ENCODE results near the gene REEP3. TPM values are rescaled to one million over a fixed set of nuclear protein-coding genes. Genes with fewer than 3 reads are reported as not detected.

REEP3 gene
- total RNA-seq, 2 experiments from 2014 or later, result 13.6 to 15.1 TPM

- ChIA-PET POLR2A (interaction anchor here (1.1 kb wide), 1 partner anchor 258 kb away, joined by 3 read pairs; no protein-coding TSS in a partner anchor), CTCF (no interaction called here)
- Mint-ChIP-seq H3K27me3 (no peaks in the 10 kb centered on the region), H3K4me1 (ENCODE audit: low read depth) (peaks cover 36% of the 10 kb centered on the region), H3K27ac (no peak overlapping the region), H3K4me3 (no peak overlapping the region), H3K36me3 (ENCODE audit: low read depth) (peaks cover 20% of the 10 kb centered on the region), H3K9me3 (no peaks in the 10 kb centered on the region)
- no peak for DNase-seq
- no peak for TF ChIP-seq CTCF (IDR thresholded peaks at IDR 0.05)
- intact Hi-C loops (cut with micrococcal nuclease), result loop anchor here (10.0 kb wide), 1 partner anchor 97 kb away; no protein-coding TSS in a partner anchor
- ATAC-seq, result no peak
Observed at GRCh38 chr10:63527401-63527800, 6.2 kb downstream of the REEP3 start.

GRCh38 chr10:63528084-63528744 lies 7.0 kb downstream of the REEP3 start:
- ATAC-seq (no peak), DNase-seq (no peak)
- CTCF ChIA-PET, result no interaction called here
- peaks cover 20% of the 10 kb centered on the region for H3K36me3 Mint-ChIP-seq (ENCODE audit: low read depth)
- H3K4me3 Mint-ChIP-seq, result no peak overlapping the region
- peaks cover 28% of the 10 kb centered on the region for H3K4me1 Mint-ChIP-seq (ENCODE audit: low read depth)
- no peak overlapping the region for H3K27ac Mint-ChIP-seq
- no peak for TF ChIP-seq CTCF (IDR thresholded peaks at IDR 0.05)
- H3K27me3 Mint-ChIP-seq, result no peaks in the 10 kb centered on the region
- POLR2A ChIA-PET, result interaction anchor here (1.0 to 1.1 kb wide), 2 partner anchors 42 to 259 kb away, joined by 3 read pairs; no protein-coding TSS in a partner anchor
- H3K9me3 Mint-ChIP-seq, result no peaks in the 10 kb centered on the region
- intact Hi-C loops (cut with micrococcal nuclease), result loop anchor here (10.0 kb wide), 1 partner anchor 97 kb away; no protein-coding TSS in a partner anchor

GRCh38 chr10:63530409-63530808 lies 9.2 kb downstream of the REEP3 start:
- ChIA-PET CTCF (interaction anchor here (1.6 to 2.2 kb wide), 2 partner anchors 9 to 98 kb away, joined by 5 to 6 read pairs; no protein-coding TSS in a partner anchor), POLR2A (no interaction called here)
- Mint-ChIP-seq H3K27me3 (no peaks in the 10 kb centered on the region), H3K27ac (no peak overlapping the region), H3K36me3 (ENCODE audit: low read depth) (peaks cover 18% of the 10 kb centered on the region), H3K4me1 (ENCODE audit: low read depth) (peaks cover 28% of the 10 kb centered on the region), H3K9me3 (no peaks in the 10 kb centered on the region), H3K4me3 (no peak overlapping the region)
- ATAC-seq (no peak), DNase-seq (no peak)
- TF ChIP-seq CTCF (IDR thresholded peaks at IDR 0.05), result no peak
- intact Hi-C loops (cut with micrococcal nuclease), result no loop called here

- Mint-ChIP-seq H3K27me3 (no peaks in the 10 kb centered on the region), H3K9me3 (no peaks in the 10 kb centered on the region), H3K4me1 (ENCODE audit: low read depth) (peaks cover 8% of the 10 kb centered on the region), H3K27ac (no peak overlapping the region), H3K36me3 (ENCODE audit: low read depth) (no peaks in the 10 kb centered on the region), H3K4me3 (no peak overlapping the region)
- intact Hi-C loops (cut with micrococcal nuclease), result no loop called here
- no peak for ATAC-seq
- POLR2A ChIA-PET, result no interaction called here
- CTCF ChIA-PET, result no interaction called here
- TF ChIP-seq CTCF (IDR thresholded peaks at IDR 0.05), result no peak
- no peak for DNase-seq
Observed at GRCh38 chr10:63534723-63535122, 13.5 kb downstream of the REEP3 start.

GRCh38 chr10:63536698-63537097 lies 15.5 kb downstream of the REEP3 start:
- ChIA-PET POLR2A (no interaction called here), CTCF (interaction anchor here (1.5 kb wide), 1 partner anchor 12 kb away, joined by 3 read pairs; no protein-coding TSS in a partner anchor)
- ATAC-seq, result no peak
- intact Hi-C loops (cut with micrococcal nuclease), result no loop called here
- H3K27me3 Mint-ChIP-seq, result no peaks in the 10 kb centered on the region
- no peak for TF ChIP-seq CTCF (IDR thresholded peaks at IDR 0.05)
- H3K9me3 Mint-ChIP-seq, result no peaks in the 10 kb centered on the region
- H3K27ac Mint-ChIP-seq, result no peak overlapping the region
- no peak for DNase-seq
- H3K4me1 Mint-ChIP-seq (ENCODE audit: low read depth), result peaks cover 8% of the 10 kb centered on the region
- H3K36me3 Mint-ChIP-seq (ENCODE audit: low read depth), result no peaks in the 10 kb centered on the region
- no peak overlapping the region for H3K4me3 Mint-ChIP-seq

Data from activated CD8-positive, alpha-beta T cell treated with anti-CD3 and anti-CD28 coated beads for 36 hours (primary cell).